DND-41 (cell line): ENCODE measurements around the gene CLDND1.

Experiments
- ATAC-seq: fragments of 200-7000 bp; cut with Tn5 transposase; 3 replicates; pipeline ENCODE4 v1.9.1; 2021; ENCODE audit warnings: low read depth; ENCODE audit not compliant: insufficient read depth
- DNase-seq: peaks from one replicate; pipeline ENCODE4 v3.0.0-alpha.2; 2020
- H2AFZ ChIP-seq: 2 replicates; pipeline ENCODE4 v1.6.0; 2012; ENCODE audit warnings: low read depth, low read length
- H3K27ac ChIP-seq: 2 replicates; pipeline ENCODE4 v1.5.1; 2012; ENCODE audit warnings: low read length, inconsistent platforms
- H3K27me3 ChIP-seq: fragments of 200-600 bp; sonication (generic); 2 replicates; pipeline ENCODE4 v1.6.0; 2012; ENCODE audit warnings: low read length, mild to moderate bottlenecking, inconsistent platforms; ENCODE audit not compliant: insufficient read depth, poor library complexity
- H3K36me3 ChIP-seq: 2 replicates; pipeline ENCODE4 v1.5.1; 2012; ENCODE audit warnings: low read length, inconsistent platforms; ENCODE audit not compliant: insufficient read depth
- H3K4me1 ChIP-seq: 2 replicates; pipeline ENCODE4 v1.5.1; 2012; ENCODE audit warnings: mild to moderate bottlenecking, low read length; ENCODE audit not compliant: insufficient read depth
- H3K4me2 ChIP-seq: 2 replicates; pipeline ENCODE4 v1.6.0; 2012; ENCODE audit warnings: mild to moderate bottlenecking, moderate library complexity, low read length, inconsistent platforms; ENCODE audit not compliant: insufficient read depth
- H3K4me3 ChIP-seq, 2 experiments: fragments of 200-600 bp in 1 of 2; shearing (Covaris generic) in 1 of 2; 2 replicates each; pipeline ENCODE4 v1.5.1; 2012 to 2016; ENCODE audit warnings: inconsistent platforms in 2 of 2, low read length in 2 of 2, mild to moderate bottlenecking in 2 of 2, low read depth in 1 of 2, moderate library complexity in 1 of 2
- H3K79me2 ChIP-seq: 2 replicates; pipeline ENCODE4 v1.6.0; 2012; ENCODE audit warnings: low read length, inconsistent platforms; ENCODE audit not compliant: insufficient read depth
- H3K9ac ChIP-seq: 2 replicates; pipeline ENCODE4 v1.6.0; 2012; ENCODE audit warnings: low read depth, mild to moderate bottlenecking, inconsistent platforms, low read length, moderate library complexity
- H3K9me3 ChIP-seq: 2 replicates; pipeline ENCODE4 v1.5.1; 2012; ENCODE audit warnings: low read length, moderate library complexity, mild to moderate bottlenecking, inconsistent platforms; ENCODE audit not compliant: insufficient read depth, severe bottlenecking
- H4K20me1 ChIP-seq: 2 replicates; pipeline ENCODE4 v1.6.0; 2012; ENCODE audit warnings: low read length; ENCODE audit not compliant: insufficient read depth
- EZH2 ChIP-seq: IDR thresholded peaks from 3 replicates; pipeline ENCODE4 v1.6.1; 2012; ENCODE audit warnings: borderline replicate concordance, low read depth, mild to moderate bottlenecking, moderate library complexity, low read length, inconsistent platforms; ENCODE audit not compliant: severe bottlenecking
- TF ChIP-seq, protein P1 (sequence below): IDR thresholded peaks from 2 replicates; pipeline ENCODE4 v1.5.1; 2012; ENCODE audit warnings: borderline replicate concordance, low read length, moderate library complexity, mild to moderate bottlenecking; ENCODE audit not compliant: poor library complexity, severe bottlenecking; ENCODE audit errors: extremely low read depth

CLDND1 gene

GRCh38 chr3:98532709-98533571 is 10.2 kb upstream of the CLDND1 start:
- Histone ChIP-seq H2AFZ (no peak overlapping the region), H3K4me2 (no peak overlapping the region), H3K4me1 (no peaks in the 10 kb centered on the region), H3K27ac (no peak overlapping the region), H3K36me3 (no peaks in the 10 kb centered on the region), H4K20me1 (no peaks in the 10 kb centered on the region), H3K79me2 (no peaks in the 10 kb centered on the region), H3K9ac (no peak overlapping the region), H3K9me3 (no peaks in the 10 kb centered on the region), H3K4me3 (no peak overlapping the region), H3K27me3 (peaks cover 6% of the 10 kb centered on the region)
- TF ChIP-seq, protein P1, sequence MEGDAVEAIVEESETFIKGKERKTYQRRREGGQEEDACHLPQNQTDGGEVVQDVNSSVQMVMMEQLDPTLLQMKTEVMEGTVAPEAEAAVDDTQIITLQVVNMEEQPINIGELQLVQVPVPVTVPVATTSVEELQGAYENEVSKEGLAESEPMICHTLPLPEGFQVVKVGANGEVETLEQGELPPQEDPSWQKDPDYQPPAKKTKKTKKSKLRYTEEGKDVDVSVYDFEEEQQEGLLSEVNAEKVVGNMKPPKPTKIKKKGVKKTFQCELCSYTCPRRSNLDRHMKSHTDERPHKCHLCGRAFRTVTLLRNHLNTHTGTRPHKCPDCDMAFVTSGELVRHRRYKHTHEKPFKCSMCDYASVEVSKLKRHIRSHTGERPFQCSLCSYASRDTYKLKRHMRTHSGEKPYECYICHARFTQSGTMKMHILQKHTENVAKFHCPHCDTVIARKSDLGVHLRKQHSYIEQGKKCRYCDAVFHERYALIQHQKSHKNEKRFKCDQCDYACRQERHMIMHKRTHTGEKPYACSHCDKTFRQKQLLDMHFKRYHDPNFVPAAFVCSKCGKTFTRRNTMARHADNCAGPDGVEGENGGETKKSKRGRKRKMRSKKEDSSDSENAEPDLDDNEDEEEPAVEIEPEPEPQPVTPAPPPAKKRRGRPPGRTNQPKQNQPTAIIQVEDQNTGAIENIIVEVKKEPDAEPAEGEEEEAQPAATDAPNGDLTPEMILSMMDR = no peak
- TF ChIP-seq EZH2 = no peak
- no peak for DNase-seq
- no peak for ATAC-seq

DNA sequence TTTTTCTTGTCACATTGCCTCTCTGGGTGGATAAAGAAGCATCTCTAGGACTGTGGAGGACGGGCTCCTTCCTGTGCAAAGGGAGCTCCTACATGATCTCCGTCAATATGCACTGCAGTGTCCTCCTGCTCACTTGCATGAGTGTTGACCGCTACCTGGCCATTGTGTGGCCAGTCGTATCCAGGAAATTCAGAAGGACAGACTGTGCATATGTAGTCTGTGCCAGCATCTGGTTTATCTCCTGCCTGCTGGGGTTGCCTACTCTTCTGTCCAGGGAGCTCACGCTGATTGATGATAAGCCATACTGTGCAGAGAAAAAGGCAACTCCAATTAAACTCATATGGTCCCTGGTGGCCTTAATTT is 9.6 kb upstream of the CLDND1 start:
- no peak overlapping the region for H3K9ac ChIP-seq
- H3K4me1 ChIP-seq = no peaks in the 10 kb centered on the region
- H3K4me2 ChIP-seq = no peak overlapping the region
- no peak overlapping the region for H3K27ac ChIP-seq
- no peak for TF ChIP-seq EZH2
- TF ChIP-seq, protein P1 = no peak
- H3K9me3 ChIP-seq = no peaks in the 10 kb centered on the region
- H3K79me2 ChIP-seq = no peaks in the 10 kb centered on the region
- no peak for ATAC-seq
- no peaks in the 10 kb centered on the region for H3K36me3 ChIP-seq
- H4K20me1 ChIP-seq = no peaks in the 10 kb centered on the region
- H3K4me3 ChIP-seq = no peak overlapping the region
- no peak overlapping the region for H2AFZ ChIP-seq
- H3K27me3 ChIP-seq = peaks cover 6% of the 10 kb centered on the region
- no peak for DNase-seq

DNA sequence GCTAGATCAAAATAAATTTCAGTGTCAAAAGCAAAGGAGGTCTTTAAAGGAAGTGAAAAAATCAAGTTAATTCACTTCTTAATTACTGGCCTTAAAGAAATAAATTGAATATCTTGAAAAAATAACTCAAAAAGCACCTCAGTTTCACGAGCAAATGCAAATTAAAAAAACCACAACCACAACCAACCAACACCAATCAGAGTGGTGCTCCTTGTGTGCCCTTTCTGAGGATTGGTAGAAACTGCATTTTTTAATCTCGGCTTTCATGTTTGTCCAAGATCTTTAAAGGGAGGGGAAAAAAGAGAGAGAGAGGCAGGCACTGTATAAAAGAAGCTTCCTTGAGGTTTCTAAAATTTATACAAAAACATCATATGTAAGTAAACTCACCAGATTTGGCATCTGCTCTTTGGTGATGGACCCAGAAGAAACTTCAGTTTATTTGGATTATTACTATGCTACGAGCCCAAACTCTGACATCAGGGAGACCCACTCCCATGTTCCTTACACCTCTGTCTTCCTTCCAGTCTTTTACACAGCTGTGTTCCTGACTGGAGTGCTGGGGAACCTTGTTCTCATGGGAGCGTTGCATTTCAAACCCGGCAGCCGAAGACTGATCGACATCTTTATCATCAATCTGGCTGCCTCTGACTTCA is 9.0 kb upstream of the CLDND1 start, which contains the start of gene GPR15:
Gene GPR15 (plus strand): TSS at position 357 of the 653 bp plus-strand sequence. CDS start 56 bp downstream, at position 413.
- Histone ChIP-seq H3K4me3 (no peak within 1 kb of the TSS), H3K27me3 (peaks cover 6% of the 10 kb centered on the region), H4K20me1 (no peaks in the 10 kb centered on the region), H3K9ac (no peak within 1 kb of the TSS), H3K27ac (no peak within 1 kb of the TSS), H3K4me2 (no peak within 1 kb of the TSS), H3K79me2 (no peaks in the 10 kb centered on the region), H2AFZ (no peak within 1 kb of the TSS), H3K4me1 (no peaks in the 10 kb centered on the region), H3K36me3 (no peaks in the 10 kb centered on the region), H3K9me3 (no peaks in the 10 kb centered on the region)
- TF ChIP-seq, protein P1 = no peak
- no peak for TF ChIP-seq EZH2
- DNase-seq (no peak), ATAC-seq (no peak)
